Cerebellar nuclear complex (tissue), 1 donor: ENCODE data around the gene RDH13.

Source experiments
- DNase-seq, 2 experiments: peaks; one replicate each; lab custom pipeline; 2025; lab: John Stamatoyannopoulos, UW

Gene RDH13

GRCh38 chr19:55091955-55092354 is 29.0 kb upstream of the RDH13 start:
- no peak for DNase-seq

GRCh38 chr19:55091126-55091910 is 28.4 kb upstream of the RDH13 start:
- no peak for DNase-seq

GRCh38 chr19:55090564-55090963 is 27.6 kb upstream of the RDH13 start:
- no peak for DNase-seq

GRCh38 chr19:55089342-55089944 is 26.5 kb upstream of the RDH13 start:
- DNase-seq = no peak

GRCh38 chr19:55088543-55089341 is 25.8 kb upstream of the RDH13 start:
- no peak for DNase-seq

- DNase-seq = no peak
Observed at GRCh38 chr19:55088021-55088451, 25.1 kb upstream of the RDH13 start.

GRCh38 chr19:55087542-55087901 is 24.6 kb upstream of the RDH13 start:
- DNase-seq = no peak

GRCh38 chr19:55086730-55087541 is 24.0 kb upstream of the RDH13 start:
- peak in 1 of 2 experiments; percentile 13 for DNase-seq

- no peak for DNase-seq
Observed at GRCh38 chr19:55085923-55086715, 23.2 kb upstream of the RDH13 start.

- no peak for DNase-seq
Observed at GRCh38 chr19:55084416-55084815, 21.5 kb upstream of the RDH13 start.

- DNase-seq = no peak
Observed at GRCh38 chr19:55083004-55083850, 20.3 kb upstream of the RDH13 start.

GRCh38 chr19:55082020-55082851 is 19.3 kb upstream of the RDH13 start:
- DNase-seq = no peak

- no peak for DNase-seq
Observed at GRCh38 chr19:55081770-55082019, 18.7 kb upstream of the RDH13 start.

- DNase-seq = no peak
Observed at GRCh38 chr19:55080968-55081769, 18.2 kb upstream of the RDH13 start.

- DNase-seq = no peak
Observed at GRCh38 chr19:55080121-55080967, 17.4 kb upstream of the RDH13 start.

- DNase-seq = no peak
Observed at GRCh38 chr19:55079400-55080038, 16.6 kb upstream of the RDH13 start.

GRCh38 chr19:55078996-55079395 is 16.0 kb upstream of the RDH13 start:
- DNase-seq = no peak
